Measurements from ENCODE around the gene TMC3.

The TMC3 gene

DNA sequence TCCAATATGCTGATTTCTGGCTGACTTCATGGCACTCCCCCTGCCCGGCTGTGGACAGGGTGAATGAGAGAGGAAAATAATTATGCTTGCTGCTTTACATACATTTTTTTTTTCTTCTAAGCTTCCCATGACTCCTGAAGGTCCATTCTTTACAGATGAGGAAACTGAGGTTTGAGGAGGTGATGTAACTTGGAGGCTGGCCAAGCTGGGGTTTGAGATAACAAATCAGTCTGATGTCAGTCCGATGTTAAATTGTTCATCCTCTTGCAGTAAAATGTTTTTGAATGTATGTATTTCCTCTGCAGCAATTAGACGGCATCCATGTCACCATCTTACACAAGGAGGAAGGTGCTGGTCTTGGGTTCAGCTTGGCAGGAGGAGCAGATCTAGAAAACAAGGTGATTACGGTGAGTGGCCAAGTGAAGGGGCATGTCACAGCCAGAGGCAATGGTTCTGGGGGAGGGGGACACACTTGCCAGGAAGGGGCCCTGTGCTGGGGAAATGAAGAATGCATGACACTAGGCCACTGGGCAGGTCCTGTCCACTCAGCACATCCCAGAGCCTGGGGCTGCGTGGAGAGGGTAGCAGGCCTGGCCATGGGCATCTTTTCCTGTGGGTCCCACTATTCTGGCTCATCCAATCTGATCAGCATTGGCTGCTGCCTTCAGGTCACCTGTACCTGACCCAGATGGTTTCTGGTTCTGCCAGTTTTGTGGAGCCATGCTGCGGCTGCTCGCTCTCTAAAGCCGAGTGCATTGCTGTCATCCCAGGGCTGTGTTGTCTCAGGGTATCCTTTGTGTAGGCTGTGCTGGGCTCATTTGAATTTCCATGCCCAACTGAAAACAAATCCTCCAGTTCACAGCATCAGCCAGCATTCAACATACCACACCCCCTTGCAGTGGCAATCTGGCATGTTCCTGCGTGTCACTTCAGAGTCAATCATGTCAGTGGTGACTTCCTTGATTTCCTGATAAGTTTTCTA, 70.5 kb downstream of the TMC3 start:
- H3K4me3 ChIP-seq (replicated peaks; ENCODE audit: low read depth, low read length): no peak overlapping the region
- DNase-seq (ENCODE audit: extremely low read depth, low read depth): no peak
- TF ChIP-seq, protein P1, sequence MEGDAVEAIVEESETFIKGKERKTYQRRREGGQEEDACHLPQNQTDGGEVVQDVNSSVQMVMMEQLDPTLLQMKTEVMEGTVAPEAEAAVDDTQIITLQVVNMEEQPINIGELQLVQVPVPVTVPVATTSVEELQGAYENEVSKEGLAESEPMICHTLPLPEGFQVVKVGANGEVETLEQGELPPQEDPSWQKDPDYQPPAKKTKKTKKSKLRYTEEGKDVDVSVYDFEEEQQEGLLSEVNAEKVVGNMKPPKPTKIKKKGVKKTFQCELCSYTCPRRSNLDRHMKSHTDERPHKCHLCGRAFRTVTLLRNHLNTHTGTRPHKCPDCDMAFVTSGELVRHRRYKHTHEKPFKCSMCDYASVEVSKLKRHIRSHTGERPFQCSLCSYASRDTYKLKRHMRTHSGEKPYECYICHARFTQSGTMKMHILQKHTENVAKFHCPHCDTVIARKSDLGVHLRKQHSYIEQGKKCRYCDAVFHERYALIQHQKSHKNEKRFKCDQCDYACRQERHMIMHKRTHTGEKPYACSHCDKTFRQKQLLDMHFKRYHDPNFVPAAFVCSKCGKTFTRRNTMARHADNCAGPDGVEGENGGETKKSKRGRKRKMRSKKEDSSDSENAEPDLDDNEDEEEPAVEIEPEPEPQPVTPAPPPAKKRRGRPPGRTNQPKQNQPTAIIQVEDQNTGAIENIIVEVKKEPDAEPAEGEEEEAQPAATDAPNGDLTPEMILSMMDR (IDR thresholded peaks at IDR 0.05; ENCODE audit: low read depth, low read length, missing control alignments): no peak

DNA sequence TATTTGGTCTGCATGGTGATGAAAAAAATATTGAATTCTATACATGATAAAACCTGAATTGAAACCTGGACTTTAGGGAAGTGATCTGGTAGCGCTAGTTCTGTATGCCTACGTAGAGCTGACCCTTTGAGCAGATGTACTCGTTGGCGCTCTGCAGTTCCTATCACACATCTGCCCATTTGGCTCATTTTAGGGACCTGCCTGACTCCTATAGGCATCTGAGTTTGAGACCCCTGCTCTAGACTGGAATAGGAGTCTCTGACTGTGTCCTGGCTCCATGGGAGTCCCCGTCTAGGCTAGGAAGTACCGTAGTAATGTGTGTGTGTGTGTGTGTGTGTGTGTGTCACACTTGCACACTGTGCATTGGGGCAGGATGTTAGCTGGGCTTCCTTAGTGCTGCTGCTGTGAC, 71.3 kb downstream of the TMC3 start:
- TF ChIP-seq, protein P1 (IDR thresholded peaks at IDR 0.05; ENCODE audit: low read depth, low read length, missing control alignments): no peak
- no peak overlapping the region for H3K4me3 ChIP-seq (replicated peaks; ENCODE audit: low read depth, low read length)
- no peak for DNase-seq (ENCODE audit: extremely low read depth, low read depth)

DNA sequence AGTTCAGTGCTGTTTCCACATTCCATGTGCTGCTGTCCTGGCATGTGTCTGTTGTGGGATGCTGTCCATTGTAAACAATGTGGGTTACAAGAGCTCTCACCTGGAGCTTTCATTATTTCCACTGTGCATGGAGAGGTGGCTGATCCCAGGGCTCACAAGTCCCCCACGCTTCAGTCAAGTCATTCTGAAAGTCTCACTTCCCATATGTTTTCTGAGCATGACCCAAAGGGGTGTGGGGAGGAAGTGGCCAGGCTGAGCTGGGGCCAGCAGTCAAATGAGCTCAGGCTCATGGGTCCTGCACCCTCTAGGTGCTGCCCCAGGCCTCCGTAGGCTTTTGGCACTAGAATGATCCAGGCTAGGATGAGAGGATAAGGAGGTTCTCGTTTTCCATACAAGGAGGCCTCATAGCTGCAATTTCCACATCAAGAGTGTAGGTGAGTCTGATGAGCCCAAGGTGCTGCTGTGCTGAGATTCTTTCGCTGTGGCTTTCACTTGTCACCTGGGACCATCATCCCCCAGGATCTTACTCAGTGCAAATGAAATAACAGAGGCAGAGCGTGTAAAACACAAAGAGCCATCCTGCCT, 72.1 kb downstream of the TMC3 start:
- no peak overlapping the region for H3K4me3 ChIP-seq (replicated peaks; ENCODE audit: low read depth, low read length)
- TF ChIP-seq, protein P1 (IDR thresholded peaks at IDR 0.05; ENCODE audit: low read depth, low read length, missing control alignments): no peak
- no peak for DNase-seq (ENCODE audit: extremely low read depth, low read depth)

DNA sequence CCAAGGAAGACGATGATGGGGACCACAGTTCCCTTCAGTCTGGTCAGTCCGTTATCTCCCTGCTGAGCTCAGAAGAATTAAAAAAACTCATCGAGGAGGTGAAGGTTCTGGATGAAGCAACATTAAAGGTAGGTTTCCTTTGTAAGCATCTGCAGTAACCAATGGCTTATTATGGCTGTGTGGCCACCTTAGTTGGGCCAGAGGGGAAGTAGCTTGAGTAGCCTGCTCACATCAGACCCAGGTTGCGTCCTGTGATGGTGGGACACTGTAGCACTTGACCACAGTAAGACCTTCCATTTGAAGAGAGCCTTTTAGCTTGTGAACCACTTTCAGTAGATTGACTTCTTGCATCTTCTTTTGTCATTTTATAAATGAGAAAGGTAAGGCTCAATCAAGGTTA, 72.6 kb downstream of the TMC3 start:
- no peak overlapping the region for H3K4me3 ChIP-seq (replicated peaks; ENCODE audit: low read depth, low read length)
- TF ChIP-seq, protein P1 (IDR thresholded peaks at IDR 0.05; ENCODE audit: low read depth, low read length, missing control alignments): no peak
- no peak for DNase-seq (ENCODE audit: extremely low read depth, low read depth)

DNA sequence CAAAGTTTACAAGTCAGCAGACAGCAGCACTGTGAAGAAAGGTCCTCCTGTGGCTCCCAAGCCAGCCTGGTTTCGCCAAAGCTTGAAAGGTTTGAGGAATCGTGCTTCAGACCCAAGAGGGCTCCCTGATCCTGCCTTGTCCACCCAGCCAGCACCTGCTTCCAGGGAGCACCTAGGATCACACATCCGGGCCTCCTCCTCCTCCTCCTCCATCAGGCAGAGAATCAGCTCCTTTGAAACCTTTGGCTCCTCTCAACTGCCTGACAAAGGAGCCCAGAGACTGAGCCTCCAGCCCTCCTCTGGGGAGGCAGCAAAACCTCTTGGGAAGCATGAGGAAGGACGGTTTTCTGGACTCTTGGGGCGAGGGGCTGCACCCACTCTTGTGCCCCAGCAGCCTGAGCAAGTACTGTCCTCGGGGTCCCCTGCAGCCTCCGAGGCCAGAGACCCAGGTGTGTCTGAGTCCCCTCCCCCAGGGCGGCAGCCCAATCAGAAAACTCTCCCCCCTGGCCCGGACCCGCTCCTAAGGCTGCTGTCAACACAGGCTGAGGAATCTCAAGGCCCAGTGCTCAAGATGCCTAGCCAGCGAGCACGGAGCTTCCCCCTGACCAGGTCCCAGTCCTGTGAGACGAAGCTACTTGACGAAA, 74.3 kb downstream of the TMC3 start:
- H3K4me3 ChIP-seq (replicated peaks; ENCODE audit: low read depth, low read length): no peak overlapping the region
- TF ChIP-seq, protein P1 (IDR thresholded peaks at IDR 0.05; ENCODE audit: low read depth, low read length, missing control alignments): no peak
- no peak for DNase-seq (ENCODE audit: extremely low read depth, low read depth)

DNA sequence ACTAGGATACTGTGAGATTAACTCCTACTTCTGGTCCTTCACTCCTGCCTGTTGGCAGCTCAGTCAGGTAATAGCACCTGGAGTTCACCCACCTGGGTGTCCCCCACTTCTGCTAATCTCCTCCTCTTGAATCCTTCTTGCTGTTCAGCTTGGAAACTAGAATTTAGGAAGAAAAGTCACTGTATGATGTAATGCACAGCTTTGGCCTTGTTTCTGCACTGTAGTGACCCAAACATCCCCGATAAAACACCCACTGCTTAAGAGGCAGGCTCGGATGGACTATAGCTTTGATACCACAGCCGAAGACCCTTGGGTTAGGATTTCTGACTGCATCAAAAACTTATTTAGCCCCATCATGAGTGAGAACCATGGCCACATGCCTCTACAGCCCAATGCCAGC, 74.9 kb downstream of the TMC3 start:
- no peak overlapping the region for H3K4me3 ChIP-seq (replicated peaks; ENCODE audit: low read depth, low read length)
- TF ChIP-seq, protein P1 (IDR thresholded peaks at IDR 0.05; ENCODE audit: low read depth, low read length, missing control alignments): no peak
- DNase-seq (ENCODE audit: extremely low read depth, low read depth): no peak
